Heart left ventricle (tissue), 13 donors: ENCODE measurements around the gene ADCY4.

ENCODE experiments used
- CTCF ChIP-seq, 12 donors: fragments of 200-600 bp; sonication (generic) in 4 of 12; IDR thresholded peaks; one replicate each; pipeline versions ENCODE4 v1.5.0 to v1.8.0; 2018 to 2022; ENCODE audit warnings: antibody characterized with exemption in 12 of 12, mild to moderate bottlenecking in 5 of 12
- POLR2A ChIP-seq, 2 donors: fragments of 450-650 bp; IDR thresholded peaks; one replicate each; pipeline ENCODE4 v1.6.1; 2017; ENCODE audit warnings: antibody characterized with exemption in 2 of 2, mild to moderate bottlenecking in 2 of 2, moderate library complexity in 2 of 2
- donor health status: ischemic (EF 13 %, LVEDD 7.1; RV severe dilation, severe dysfunction).
- donor health status: DM: no; HTN: yes; CAD: no.
- donor health status: DM: no; HTN: no; CAD: no.
- donor health status: ischemic (EF 25% LVEDD 6.9; RV normal size, moderate dysfunction).
- donor health status: ischemic (EF 25% LVEDD 5.7; RV mildly dilated, moderate dysfunction).
- donor health status: ischemic (EF 35%, LVEDD 5.7; RV mildly dilated, moderate dysfunction).
- donor health status: nonischemic (EF 11% LVEDD 7.7; RV severe dilation, severe dysfunction).
- donor health status: DM: yes; HTN: yes; CAD: no.
- donor health status: PGD.
- donor health status: ischemic (EF 29% LVEDD 5.4; RV normal size, mild dysfunction).
- donor health status: nonischemic (EF 23%, LVEDD 6.1; RV moderate dilation, normal function).

GRCh38 chr14:24277071-24277470 lies 57.8 kb downstream of the ADCY4 start:
- TF ChIP-seq POLR2A (IDR thresholded peaks at IDR 0.05) (no peak), CTCF (IDR thresholded peaks at IDR 0.05) (no peak)
